Measurements from ENCODE around the gene GLI1.
"Not testable (repeated sequence)": the region's sequence is repeated elsewhere in the genome, so short reads cannot be mapped to it uniquely, and the experiment has no call there.

Gene GLI1

GRCh38 chr12:57517187-57517586, 57.6 kb downstream of the GLI1 start:
- Histone ChIP-seq H3K4me3 (ENCODE audit: low read length) (no peak overlapping the region), H3K4me1 (ENCODE audit: low read length) (peaks cover 26% of the 10 kb centered on the region), H3K27me3 (ENCODE audit: low read depth, low read length) (no peaks in the 10 kb centered on the region), H3K36me3 (replicated peaks; ENCODE audit: low read depth, low read length) (peaks cover 59% of the 10 kb centered on the region), H3K9ac (ENCODE audit: low read length) (no peak overlapping the region), H3K4me2 (ENCODE audit: low read length) (no peak overlapping the region), H3K27ac (ENCODE audit: low read length) (no peak overlapping the region), H3K79me2 (ENCODE audit: low read length) (peaks cover 25% of the 10 kb centered on the region), H2AFZ (ENCODE audit: low read depth, low read length) (no peak overlapping the region), H3K9me3 (ENCODE audit: insufficient read depth, low read length) (no peaks in the 10 kb centered on the region), H4K20me1 (ENCODE audit: insufficient read depth, low read length) (peaks cover 25% of the 10 kb centered on the region)
- TF ChIP-seq CTCF (IDR thresholded peaks at IDR 0.05; ENCODE audit: low read depth, low read length) = no peak
- TF ChIP-seq EZH2phosphoT487 (IDR thresholded peaks at IDR 0.05; ENCODE audit: low read depth) = no peak

GRCh38 chr12:57517718-57518117, 58.1 kb downstream of the GLI1 start:
- H4K20me1 ChIP-seq (ENCODE audit: insufficient read depth, low read length) = peaks cover 25% of the 10 kb centered on the region
- H3K4me2 ChIP-seq (ENCODE audit: low read length); H3K27ac ChIP-seq (ENCODE audit: low read length); H3K9ac ChIP-seq (ENCODE audit: low read length); H3K4me3 ChIP-seq (ENCODE audit: low read length); H3K27me3 ChIP-seq (ENCODE audit: low read depth, low read length); H2AFZ ChIP-seq (ENCODE audit: low read depth, low read length); H3K9me3 ChIP-seq (ENCODE audit: insufficient read depth, low read length): not testable (repeated sequence)
- H3K4me1 ChIP-seq (ENCODE audit: low read length) = peaks cover 26% of the 10 kb centered on the region
- peaks cover 25% of the 10 kb centered on the region for H3K79me2 ChIP-seq (ENCODE audit: low read length)
- H3K36me3 ChIP-seq (replicated peaks; ENCODE audit: low read depth, low read length) = peaks cover 55% of the 10 kb centered on the region

- Histone ChIP-seq H2AFZ (ENCODE audit: low read depth, low read length) (no peak overlapping the region), H3K36me3 (replicated peaks; ENCODE audit: low read depth, low read length) (peaks cover 51% of the 10 kb centered on the region), H3K4me1 (ENCODE audit: low read length) (peaks cover 27% of the 10 kb centered on the region), H4K20me1 (ENCODE audit: insufficient read depth, low read length) (peaks cover 26% of the 10 kb centered on the region), H3K27ac (ENCODE audit: low read length) (no peak overlapping the region), H3K9me3 (ENCODE audit: insufficient read depth, low read length) (no peaks in the 10 kb centered on the region), H3K79me2 (ENCODE audit: low read length) (peaks cover 28% of the 10 kb centered on the region), H3K4me3 (ENCODE audit: low read length) (no peak overlapping the region), H3K27me3 (ENCODE audit: low read depth, low read length) (no peaks in the 10 kb centered on the region), H3K9ac (ENCODE audit: low read length) (no peak overlapping the region), H3K4me2 (ENCODE audit: low read length) (no peak overlapping the region)
- TF ChIP-seq CTCF (IDR thresholded peaks at IDR 0.05; ENCODE audit: low read depth, low read length) = no peak
- no peak for TF ChIP-seq EZH2phosphoT487 (IDR thresholded peaks at IDR 0.05; ENCODE audit: low read depth)
Measured at GRCh38 chr12:57518176-57518919, 58.8 kb downstream of the GLI1 start.

GRCh38 chr12:57518920-57519795, 59.6 kb downstream of the GLI1 start:
- Histone ChIP-seq H3K4me1 (ENCODE audit: low read length) (peaks cover 35% of the 10 kb centered on the region), H2AFZ (ENCODE audit: low read depth, low read length) (no peak overlapping the region), H3K36me3 (replicated peaks; ENCODE audit: low read depth, low read length) (peaks cover 51% of the 10 kb centered on the region), H4K20me1 (ENCODE audit: insufficient read depth, low read length) (peaks cover 34% of the 10 kb centered on the region), H3K9me3 (ENCODE audit: insufficient read depth, low read length) (no peaks in the 10 kb centered on the region), H3K27ac (ENCODE audit: low read length) (peak overlapping the region; percentile 87), H3K4me3 (ENCODE audit: low read length) (peak overlapping the region; percentile 90), H3K79me2 (ENCODE audit: low read length) (peaks cover 36% of the 10 kb centered on the region), H3K9ac (ENCODE audit: low read length) (peak overlapping the region; percentile 96), H3K27me3 (ENCODE audit: low read depth, low read length) (no peaks in the 10 kb centered on the region), H3K4me2 (ENCODE audit: low read length) (peak overlapping the region; percentile 87)
- TF ChIP-seq CTCF (IDR thresholded peaks at IDR 0.05; ENCODE audit: low read depth, low read length) (no peak), EZH2phosphoT487 (IDR thresholded peaks at IDR 0.05; ENCODE audit: low read depth) (no peak)
